Keratinocyte (primary cell): ENCODE data around the gene NLRP5. TPM values are rescaled to one million over a fixed set of nuclear protein-coding genes. Genes with fewer than 3 reads are reported as not detected.

Experiments used
- DNase-seq: peaks from one replicate; pipeline ENCODE4 v3.0.0-alpha.2; 2011; ENCODE audit warnings: low read depth, missing footprints, low spot score
- FAIRE-seq: peaks from 2 replicates; lab custom pipeline; 2011; peaks lifted over from hg19 to GRCh38; lab: Jason Lieb, UNC
- H2AFZ ChIP-seq: 2 replicates; pipeline ENCODE4 v1.6.0; 2012; ENCODE audit warnings: low read length, control low read depth, inconsistent platforms; ENCODE audit not compliant: control insufficient read depth
- H3K27ac ChIP-seq: 2 replicates; pipeline ENCODE4 v1.5.1; 2011; ENCODE audit warnings: low read length; ENCODE audit not compliant: control insufficient read depth, insufficient read depth
- H3K27me3 ChIP-seq: 3 replicates; pipeline ENCODE4 v1.6.0; 2011; ENCODE audit warnings: low read length; ENCODE audit not compliant: control insufficient read depth, insufficient read depth; ENCODE audit errors: extremely low read depth
- H3K36me3 ChIP-seq, 2 experiments: 2 replicates in 1 of 2; 3 replicates in 1 of 2; pipeline ENCODE4 v1.5.1; 2011; ENCODE audit warnings: low read length in 2 of 2, mild to moderate bottlenecking in 1 of 2; ENCODE audit not compliant: control insufficient read depth in 2 of 2, insufficient read depth in 2 of 2; ENCODE audit errors: extremely low read depth in 1 of 2
- H3K4me1 ChIP-seq: 3 replicates; pipeline ENCODE4 v1.5.1; 2011; ENCODE audit warnings: low read length; ENCODE audit not compliant: control insufficient read depth, insufficient read depth; ENCODE audit errors: extremely low read depth
- H3K4me2 ChIP-seq: 3 replicates; pipeline ENCODE4 v1.6.0; 2011; ENCODE audit warnings: low read depth, low read length; ENCODE audit not compliant: control insufficient read depth, insufficient read depth; ENCODE audit errors: extremely low read depth
- H3K4me3 ChIP-seq, 3 experiments: fragments of 200-600 bp in 1 of 3; sonication (generic) in 1 of 3; 2 replicates in 2 of 3; 3 replicates in 1 of 3; pipeline ENCODE4 v1.5.1; 2011 to 2016; ENCODE audit warnings: low read length in 3 of 3, mild to moderate bottlenecking in 3 of 3, control low read depth in 2 of 3, inconsistent platforms in 1 of 3, low read depth in 1 of 3, mixed read lengths in 1 of 3, mixed run types in 1 of 3, moderate library complexity in 1 of 3; ENCODE audit not compliant: control insufficient read depth in 2 of 3, insufficient read depth in 2 of 3; ENCODE audit errors: extremely low read depth in 1 of 3
- H3K79me2 ChIP-seq: 2 replicates; pipeline ENCODE4 v1.6.0; 2012; ENCODE audit warnings: low read length; ENCODE audit not compliant: control insufficient read depth, insufficient read depth
- H3K9ac ChIP-seq: 3 replicates; pipeline ENCODE4 v1.6.0; 2011; ENCODE audit warnings: low read length; ENCODE audit not compliant: control insufficient read depth, insufficient read depth; ENCODE audit errors: extremely low read depth
- H3K9me1 ChIP-seq: 3 replicates; pipeline ENCODE4 v1.6.0; 2011; ENCODE audit warnings: low read length; ENCODE audit not compliant: control insufficient read depth, insufficient read depth; ENCODE audit errors: extremely low read depth
- H3K9me3 ChIP-seq: 2 replicates; pipeline ENCODE4 v1.5.1; 2012; ENCODE audit warnings: low read depth, low read length; ENCODE audit not compliant: control insufficient read depth
- H4K20me1 ChIP-seq: 3 replicates; pipeline ENCODE4 v1.6.0; 2011; ENCODE audit warnings: low read length; ENCODE audit not compliant: control insufficient read depth, insufficient read depth; ENCODE audit errors: extremely low read depth
- EZH2 ChIP-seq: IDR thresholded peaks from one replicate; pipeline ENCODE4 v1.6.1; 2012; ENCODE audit warnings: inconsistent platforms, mild to moderate bottlenecking, low read length, moderate library complexity
- dilution Hi-C: fragments of 300-500 bp; cut with MboI; formaldehyde crosslinking; loops from one replicate; pipeline ENCODE4 v1.7.0; 2020; ENCODE audit warnings: low sequenced_read_pairs; ENCODE audit not compliant: extremely low pct_ligation_motif_present
- polyA plus RNA-seq, 5 experiments: library from polyadenylated mRNA; depleted of rRNA in 3 of 5; stranded (reverse) in 3 of 5; stranded (forward) in 1 of 5; unstranded in 1 of 5; fragments of >200 nt; gene quantifications; 1 replicate in 1 of 5; 2 replicates in 3 of 5; 3 replicates in 1 of 5; pipeline versions ENCODE4 v1.2.1 to v1.2.3, GENCODE V29; 2011 to 2012; ENCODE audit warnings: missing spikeins in 2 of 5, low read depth in 1 of 5, low replicate concordance in 1 of 5
- TF ChIP-seq, protein P1 (sequence below), 3 experiments: IDR thresholded peaks in 1 of 3; conservative IDR thresholded peaks in 1 of 3; optimal IDR thresholded peaks in 1 of 3; 2 replicates in 2 of 3; 3 replicates in 1 of 3; pipeline versions ENCODE3 to v1.5.1; 2011; ENCODE audit warnings: low read length in 3 of 3, mild to moderate bottlenecking in 3 of 3, moderate library complexity in 2 of 3, control low read depth in 1 of 3, inconsistent platforms in 1 of 3; ENCODE audit not compliant: insufficient read depth in 2 of 3; ENCODE audit errors: extremely low read depth in 1 of 3

NLRP5 gene
- polyA plus RNA-seq, 1 donor (not counting 4 experiments of a cell fraction or from before 2014, with no cell fraction given) = not detected

GRCh38 chr19:56066152-56067023 lies 79.8 kb downstream of the NLRP5 start:
- H3K27ac ChIP-seq = no peak overlapping the region
- TF ChIP-seq EZH2 = no peak
- TF ChIP-seq, protein P1, sequence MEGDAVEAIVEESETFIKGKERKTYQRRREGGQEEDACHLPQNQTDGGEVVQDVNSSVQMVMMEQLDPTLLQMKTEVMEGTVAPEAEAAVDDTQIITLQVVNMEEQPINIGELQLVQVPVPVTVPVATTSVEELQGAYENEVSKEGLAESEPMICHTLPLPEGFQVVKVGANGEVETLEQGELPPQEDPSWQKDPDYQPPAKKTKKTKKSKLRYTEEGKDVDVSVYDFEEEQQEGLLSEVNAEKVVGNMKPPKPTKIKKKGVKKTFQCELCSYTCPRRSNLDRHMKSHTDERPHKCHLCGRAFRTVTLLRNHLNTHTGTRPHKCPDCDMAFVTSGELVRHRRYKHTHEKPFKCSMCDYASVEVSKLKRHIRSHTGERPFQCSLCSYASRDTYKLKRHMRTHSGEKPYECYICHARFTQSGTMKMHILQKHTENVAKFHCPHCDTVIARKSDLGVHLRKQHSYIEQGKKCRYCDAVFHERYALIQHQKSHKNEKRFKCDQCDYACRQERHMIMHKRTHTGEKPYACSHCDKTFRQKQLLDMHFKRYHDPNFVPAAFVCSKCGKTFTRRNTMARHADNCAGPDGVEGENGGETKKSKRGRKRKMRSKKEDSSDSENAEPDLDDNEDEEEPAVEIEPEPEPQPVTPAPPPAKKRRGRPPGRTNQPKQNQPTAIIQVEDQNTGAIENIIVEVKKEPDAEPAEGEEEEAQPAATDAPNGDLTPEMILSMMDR (optimal IDR thresholded peaks at IDR 0.05 in 1 of 3, IDR thresholded peaks at IDR 0.05 in 1 of 3, conservative IDR thresholded peaks at IDR 0.05 in 1 of 3; ENCODE audit: extremely low read depth in 1 of 3, insufficient read depth in 2 of 3, low read length in 3 of 3) = peak; percentile 81 to 93 (median 84)
- no peaks in the 10 kb centered on the region for H3K79me2 ChIP-seq
- no peak for DNase-seq
- no peaks in the 10 kb centered on the region for H3K36me3 ChIP-seq
- peak overlapping the region; percentile 27 for H3K4me2 ChIP-seq
- no peaks in the 10 kb centered on the region for H4K20me1 ChIP-seq
- H3K4me3 ChIP-seq = no peak overlapping the region
- H3K4me1 ChIP-seq = no peaks in the 10 kb centered on the region
- no peaks in the 10 kb centered on the region for H3K9me1 ChIP-seq
- no peaks in the 10 kb centered on the region for H3K9me3 ChIP-seq
- dilution Hi-C loops = no loop called here
- peak overlapping the region; percentile 54 for H2AFZ ChIP-seq
- H3K27me3 ChIP-seq = no peaks in the 10 kb centered on the region
- no peak for FAIRE-seq
- no peak overlapping the region for H3K9ac ChIP-seq

DNA sequence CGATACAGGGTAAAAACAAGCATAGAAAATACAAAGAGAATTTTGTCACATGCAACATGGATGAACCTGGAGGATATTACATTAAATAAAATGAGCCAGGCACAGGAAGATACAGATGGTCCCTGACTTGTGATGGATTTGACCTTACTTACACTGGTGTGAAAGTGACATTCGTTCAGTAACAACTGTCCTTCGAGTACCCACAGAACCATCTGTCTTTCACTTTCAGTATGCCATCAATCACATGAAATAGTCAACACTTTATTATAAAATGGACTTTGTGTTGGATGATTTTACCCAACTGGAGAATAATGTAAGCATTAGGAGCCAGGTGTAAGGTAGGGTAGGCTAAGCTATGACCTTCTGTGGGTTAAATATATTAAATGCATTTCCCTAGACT lies 83.1 kb downstream of the NLRP5 start:
- Histone ChIP-seq H3K36me3 (no peaks in the 10 kb centered on the region), H4K20me1 (no peaks in the 10 kb centered on the region), H3K4me2 (no peak overlapping the region), H3K4me1 (no peaks in the 10 kb centered on the region), H3K27ac (no peak overlapping the region), H3K9me1 (no peaks in the 10 kb centered on the region), H3K79me2 (no peaks in the 10 kb centered on the region), H3K9me3 (no peaks in the 10 kb centered on the region), H3K4me3 (no peak overlapping the region), H2AFZ (no peak overlapping the region), H3K9ac (no peak overlapping the region), H3K27me3 (no peaks in the 10 kb centered on the region)
- no peak for TF ChIP-seq EZH2
- TF ChIP-seq, protein P1 (optimal IDR thresholded peaks at IDR 0.05 in 1 of 3, IDR thresholded peaks at IDR 0.05 in 1 of 3, conservative IDR thresholded peaks at IDR 0.05 in 1 of 3; ENCODE audit: extremely low read depth in 1 of 3, insufficient read depth in 2 of 3, low read length in 3 of 3) = no peak
- dilution Hi-C loops = no loop called here
- DNase-seq = no peak
- FAIRE-seq = no peak
